COLO668 (cell line): Measurements from ENCODE around the gene ZNF532.
"Not testable (repeated sequence)": the region's sequence is repeated elsewhere in the genome, so short reads cannot be mapped to it uniquely, and the experiment has no call there.

Experiments used
- DNase-seq: peaks from one replicate; lab custom pipeline; 2025; ENCODE audit not compliant: unreplicated experiment; lab: John Stamatoyannopoulos, UW

ZNF532 gene

DNA sequence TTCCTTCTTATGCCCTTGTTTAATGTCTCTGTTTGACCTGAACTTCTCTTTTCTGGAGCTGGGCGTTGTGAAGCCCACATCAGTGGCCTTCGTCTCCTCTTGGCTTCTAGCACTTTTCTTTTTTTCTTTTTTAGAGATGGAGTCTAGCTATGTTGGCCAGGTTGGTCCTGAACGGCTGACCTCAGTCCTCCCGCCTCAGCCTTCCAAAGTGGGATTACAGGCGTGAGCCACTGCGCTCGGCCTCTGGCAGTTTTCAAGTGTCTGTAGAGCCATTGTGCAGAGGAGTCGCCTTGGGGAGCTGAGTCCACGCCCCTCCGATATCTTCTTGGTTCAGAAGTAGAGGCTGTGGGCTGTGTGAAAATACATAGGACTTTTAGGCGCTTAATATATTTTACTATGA, 36.5 kb downstream of the ZNF532 start:
- no peak for DNase-seq

DNA sequence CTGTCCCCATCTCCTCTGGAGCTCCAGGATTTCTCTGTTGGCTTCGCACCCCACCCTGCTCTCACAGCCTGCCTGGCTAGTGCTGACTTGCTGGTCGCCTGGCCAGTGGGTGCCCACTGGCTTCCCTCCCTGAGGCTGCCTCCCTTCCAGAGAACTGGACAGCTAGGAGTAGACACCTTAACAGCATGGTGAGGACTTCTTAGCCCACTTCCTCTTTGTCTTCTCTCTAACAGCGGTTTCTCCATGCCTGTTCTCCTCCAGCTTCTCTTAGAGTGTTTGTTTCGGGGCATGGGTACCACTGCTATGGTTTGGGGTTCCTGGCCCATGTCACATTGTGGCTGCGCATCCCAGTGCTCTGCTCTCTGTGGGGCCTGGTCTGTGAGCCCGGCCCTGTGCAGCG, 37.1 kb downstream of the ZNF532 start:
- DNase-seq, result no peak

DNA sequence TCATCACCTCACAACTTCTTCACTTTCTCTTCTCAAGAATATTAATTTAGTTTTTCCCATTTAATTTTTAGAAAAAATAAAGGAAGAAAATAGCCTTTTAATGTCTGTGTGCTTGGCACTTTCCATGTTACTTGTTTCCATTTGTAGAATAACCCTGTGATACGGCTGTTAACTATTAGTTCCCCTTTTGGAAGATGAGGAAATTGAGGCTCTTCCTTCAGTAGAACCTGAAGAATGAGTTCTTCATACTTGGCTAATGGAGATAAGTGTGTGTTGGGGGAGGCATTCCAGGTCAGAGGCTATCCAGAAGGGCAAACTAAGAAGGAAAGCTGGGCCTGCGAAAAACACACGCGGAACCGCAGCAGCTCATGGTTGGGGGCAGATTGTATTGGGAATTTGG, 38.3 kb downstream of the ZNF532 start:
- no peak for DNase-seq

DNA sequence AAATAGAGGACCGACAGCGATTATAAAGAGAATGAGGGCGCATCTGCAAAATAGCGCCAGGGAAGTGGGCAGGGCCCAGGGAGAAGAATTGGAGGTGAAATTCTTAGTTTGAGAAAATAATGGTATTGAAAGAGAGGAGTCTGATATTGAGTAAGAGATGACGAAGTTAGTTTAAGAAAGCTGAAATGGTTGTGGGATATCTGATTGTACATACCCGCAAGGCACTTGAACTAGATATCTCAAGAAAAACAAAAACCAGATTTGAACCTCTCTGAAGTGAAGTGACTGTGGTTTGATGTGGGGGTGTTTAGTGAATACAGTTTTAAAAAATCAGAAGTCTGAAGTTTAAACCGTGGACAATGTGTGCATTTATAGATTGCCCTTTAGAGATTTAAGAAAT, 38.9 kb downstream of the ZNF532 start:
- DNase-seq, result no peak

DNA sequence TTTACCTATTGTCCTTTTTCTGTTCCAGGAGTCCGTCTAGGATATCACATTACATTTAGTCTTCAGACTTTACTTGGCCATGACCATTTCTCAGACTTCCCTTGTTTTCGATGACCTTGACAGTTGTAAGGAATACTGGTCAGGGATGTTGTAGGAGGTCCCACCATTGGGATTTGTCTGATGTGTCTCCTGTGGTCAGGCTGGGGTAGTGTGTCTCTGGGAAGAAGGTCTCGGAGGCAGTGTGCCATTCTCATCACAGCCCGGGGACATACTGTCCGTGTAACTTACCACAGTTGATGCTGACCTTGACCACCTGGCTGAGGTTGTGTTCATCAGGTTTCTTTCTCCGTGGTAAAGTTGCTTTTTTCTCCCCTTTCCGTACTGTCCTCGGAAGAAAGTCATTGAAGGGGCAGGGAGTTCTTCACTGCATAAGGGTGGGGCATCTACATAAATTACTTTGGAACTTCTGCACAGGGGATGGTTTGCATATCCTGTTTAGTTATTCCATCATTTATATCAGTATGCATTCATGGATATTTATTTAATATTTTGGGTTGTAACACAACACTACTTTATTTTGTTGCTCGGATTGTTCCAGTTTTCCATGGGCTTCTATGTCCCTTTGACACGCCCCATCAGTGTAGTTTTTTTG, 41.2 kb downstream of the ZNF532 start:
- DNase-seq, result no peak

DNA sequence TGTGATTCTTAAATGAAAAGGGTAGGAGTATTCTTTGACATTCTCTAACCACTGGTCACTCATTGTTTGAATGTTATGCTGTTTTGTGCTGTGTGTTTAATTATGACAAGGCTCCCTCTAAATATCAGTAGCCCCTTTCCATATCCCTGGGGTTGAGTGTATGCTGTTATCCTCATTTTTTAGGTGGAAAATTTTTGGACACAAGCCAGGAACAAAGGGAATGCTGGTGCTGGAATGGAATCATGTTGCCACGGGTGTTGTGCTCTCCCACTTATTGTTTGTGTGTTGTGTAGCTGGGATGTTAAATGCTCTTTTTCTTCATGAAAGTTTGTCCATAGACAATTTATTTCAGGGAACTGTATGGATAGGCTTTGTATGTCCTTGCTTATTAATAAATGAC, 43.3 kb downstream of the ZNF532 start:
- DNase-seq, result no peak

DNA sequence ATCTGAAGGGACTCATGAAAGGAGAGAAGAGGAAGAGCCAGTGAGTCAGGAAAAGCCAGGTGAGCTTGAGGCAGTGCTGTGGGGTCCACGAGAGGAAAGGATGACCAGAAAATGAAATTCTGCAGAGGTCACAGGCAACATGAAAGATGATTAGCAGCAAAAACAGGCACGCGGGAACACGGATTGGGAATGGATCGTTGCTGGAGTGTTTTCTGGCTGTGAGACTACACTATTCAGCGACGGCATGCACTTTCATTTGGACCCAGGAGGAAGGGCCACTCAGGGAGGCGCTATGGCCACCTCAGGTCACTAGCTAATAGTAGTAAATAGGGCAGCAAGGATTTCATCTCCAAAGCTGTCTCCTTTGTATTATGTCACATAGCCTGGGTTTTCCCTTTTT, 44.8 kb downstream of the ZNF532 start:
- DNase-seq, result no peak

DNA sequence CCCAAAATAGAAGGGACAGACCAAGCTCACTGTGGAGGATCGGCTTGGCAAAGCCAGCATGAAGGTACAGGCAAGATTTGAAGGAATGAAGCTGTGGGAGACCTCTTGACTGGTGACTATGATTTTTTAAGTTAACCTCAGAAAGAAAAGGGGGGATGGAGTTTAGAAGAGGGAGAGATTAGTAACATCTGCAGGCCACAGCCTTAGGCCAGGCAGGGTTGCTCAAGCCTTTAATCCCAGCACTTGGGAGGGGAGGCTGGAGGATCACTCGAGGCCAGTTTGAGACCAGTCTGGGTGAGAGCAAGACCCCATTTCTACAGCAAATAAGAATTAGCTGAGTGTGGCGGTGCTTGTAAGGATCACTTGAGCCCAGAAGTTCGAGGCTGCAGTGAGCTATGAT, 46.6 kb downstream of the ZNF532 start:
- no peak for DNase-seq

DNA sequence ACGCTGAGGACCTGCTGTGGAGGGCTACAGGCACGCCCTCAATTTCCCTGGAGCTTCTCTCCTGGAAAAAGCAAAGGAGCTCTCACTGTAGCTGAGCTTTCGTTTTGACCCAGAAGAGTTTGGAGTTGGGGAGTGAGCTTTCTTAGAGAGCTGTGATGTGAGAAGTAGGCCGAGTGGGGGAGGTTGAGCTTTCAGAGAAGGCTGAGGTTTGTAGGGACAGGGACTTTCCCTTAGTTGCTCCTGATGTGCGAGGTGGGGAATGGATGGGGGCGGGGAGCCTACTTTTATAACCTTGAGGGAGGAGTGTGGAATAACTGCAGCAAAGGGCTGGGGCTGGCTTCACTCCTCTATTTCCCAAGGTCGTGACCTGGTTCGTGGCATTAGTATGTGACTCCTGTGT, 47.1 kb downstream of the ZNF532 start:
- no peak for DNase-seq

DNA sequence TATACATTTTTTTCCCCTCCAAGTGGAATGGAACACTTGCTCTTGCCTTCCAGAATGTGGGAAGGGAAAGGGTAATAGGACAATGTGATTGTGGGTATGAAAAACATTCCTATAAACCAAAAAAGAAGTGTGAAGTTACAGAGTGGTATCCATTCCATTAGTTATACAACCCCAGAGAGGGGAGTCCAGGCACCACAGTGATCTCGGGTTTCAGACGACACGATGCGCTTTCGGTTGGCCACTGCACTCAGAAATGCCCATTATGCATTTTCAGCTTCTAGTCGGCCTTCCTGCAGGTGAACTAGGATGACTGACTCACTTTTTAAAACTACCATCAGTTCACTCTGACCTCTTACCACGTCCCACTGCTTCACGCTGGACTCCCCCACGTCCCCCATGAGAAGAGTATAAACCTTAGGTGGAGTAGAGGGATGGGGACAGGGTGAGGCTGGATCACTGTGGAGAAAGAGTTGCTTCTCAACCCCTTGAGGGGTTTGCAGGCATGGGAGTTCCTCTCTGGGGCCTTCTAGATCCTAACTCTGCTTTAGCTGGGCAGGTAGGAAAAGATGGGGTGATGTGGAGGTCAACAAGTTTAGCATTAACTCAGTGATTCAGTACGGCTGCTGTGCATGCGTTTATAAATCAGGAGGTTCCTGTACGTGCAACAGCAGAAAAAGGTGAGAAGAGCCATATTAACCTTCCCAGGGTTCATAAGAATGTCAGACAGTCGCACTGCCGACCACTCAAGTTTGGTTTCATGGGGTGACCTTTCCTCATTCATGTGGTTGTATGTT, 50.5 kb downstream of the ZNF532 start:
- no peak for DNase-seq

DNA sequence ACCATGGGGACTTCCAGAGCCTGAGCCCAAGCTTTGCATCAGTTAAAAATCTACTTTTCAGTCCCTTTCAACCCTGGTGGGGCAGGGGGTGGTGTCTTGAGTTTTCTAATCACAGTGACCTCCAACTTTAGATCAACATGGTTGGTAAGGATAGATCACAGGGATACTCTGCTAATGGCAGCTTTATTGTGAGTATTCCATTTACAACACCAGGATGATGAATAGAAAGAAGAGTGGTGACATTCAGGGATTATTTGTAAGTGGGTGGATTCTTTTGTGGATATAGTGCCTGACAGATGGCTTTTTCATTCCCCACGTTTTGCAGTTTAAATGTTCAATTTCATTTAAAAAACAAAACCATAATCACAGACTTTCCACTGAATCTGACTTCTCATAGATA, 51.3 kb downstream of the ZNF532 start:
- DNase-seq, result no peak

DNA sequence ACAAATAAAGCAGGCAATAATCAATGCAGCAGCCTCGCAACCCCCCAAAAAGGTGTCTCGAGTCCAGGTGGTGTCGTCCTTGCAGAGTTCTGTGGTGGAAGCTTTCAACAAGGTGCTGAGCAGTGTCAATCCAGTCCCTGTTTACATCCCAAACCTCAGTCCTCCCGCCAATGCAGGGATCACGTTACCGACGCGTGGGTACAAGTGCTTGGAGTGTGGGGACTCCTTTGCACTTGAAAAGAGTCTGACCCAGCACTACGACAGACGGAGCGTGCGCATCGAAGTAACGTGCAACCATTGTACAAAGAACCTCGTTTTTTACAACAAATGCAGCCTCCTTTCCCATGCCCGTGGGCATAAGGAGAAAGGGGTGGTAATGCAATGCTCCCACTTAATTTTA, 55.3 kb downstream of the ZNF532 start:
- DNase-seq, result not testable (repeated sequence)

DNA sequence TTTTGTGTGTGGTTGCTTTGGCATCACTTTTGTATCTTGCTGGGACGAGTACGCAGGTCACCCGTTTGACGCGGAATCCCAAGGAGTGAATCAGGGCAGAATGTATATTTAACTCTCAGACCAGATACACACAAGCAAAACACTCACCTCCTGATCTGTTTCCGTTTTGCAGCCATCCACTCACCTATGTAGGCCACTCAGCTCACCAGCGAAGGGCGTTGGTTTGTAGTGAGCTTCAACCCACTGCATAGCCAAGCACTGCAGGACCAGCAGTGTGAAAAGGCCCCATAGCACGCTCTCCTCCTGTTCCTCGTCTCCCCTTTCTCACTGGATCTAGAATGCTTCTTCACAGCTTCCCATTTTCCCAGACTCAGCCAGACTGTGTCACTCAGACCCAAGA, 58.3 kb downstream of the ZNF532 start:
- DNase-seq, result no peak

DNA sequence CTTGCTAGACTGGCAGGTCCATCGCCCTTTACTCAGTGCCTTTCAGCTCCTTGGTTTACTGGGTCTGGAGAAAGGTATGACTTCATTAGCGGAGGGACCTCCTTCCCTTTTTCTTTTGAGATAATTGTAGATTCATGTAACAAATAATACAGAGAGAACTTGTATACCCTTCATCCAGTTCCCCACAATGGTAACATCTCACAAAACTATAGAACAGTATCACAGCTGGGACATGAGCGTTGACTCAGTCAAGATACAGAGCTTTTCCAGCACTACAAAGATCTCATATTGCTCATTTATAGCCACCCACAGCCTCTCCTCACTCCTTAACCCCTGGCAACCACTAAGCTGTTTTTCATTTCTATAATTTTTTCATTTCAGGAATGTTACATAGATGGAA, 59.8 kb downstream of the ZNF532 start:
- no peak for DNase-seq

DNA sequence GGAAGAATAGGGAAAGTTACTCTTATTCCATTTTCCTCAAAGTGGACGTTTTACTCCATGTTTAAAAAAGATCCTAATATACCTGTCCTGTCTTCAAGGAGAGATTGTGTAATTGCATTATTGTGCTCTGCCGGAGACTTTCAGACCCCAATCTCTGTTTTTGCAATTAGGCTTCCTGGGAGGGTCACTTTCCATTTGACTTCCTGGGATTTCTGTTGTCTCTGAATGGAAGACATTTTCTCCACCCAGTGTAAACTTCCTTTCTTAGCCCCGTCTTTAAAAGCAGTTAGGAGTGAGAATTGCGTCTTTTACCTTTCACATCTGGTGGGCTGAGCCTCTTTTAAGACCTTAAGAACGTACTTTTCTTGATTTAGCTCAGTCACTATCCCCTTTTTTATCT, 63.0 kb downstream of the ZNF532 start:
- DNase-seq, result no peak

DNA sequence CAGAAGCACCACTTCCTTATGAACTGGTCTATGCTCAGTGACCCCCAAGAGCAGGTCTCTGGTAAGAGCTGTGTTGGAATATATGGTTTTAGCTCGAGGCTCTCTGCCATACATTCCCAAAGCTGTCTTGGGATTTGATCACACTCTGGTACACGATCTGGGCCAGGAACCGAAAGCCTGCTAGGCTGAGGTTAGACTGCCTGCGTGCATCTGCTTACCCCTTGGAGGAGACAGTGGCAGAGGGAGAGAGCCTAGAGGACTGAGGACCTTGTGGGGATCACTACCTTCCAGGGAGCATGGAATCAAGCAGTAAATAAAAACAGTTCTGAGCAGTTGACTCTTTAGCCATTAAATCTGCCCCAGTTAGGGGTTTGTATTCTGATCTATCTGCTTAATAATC, 63.7 kb downstream of the ZNF532 start:
- DNase-seq, result no peak

DNA sequence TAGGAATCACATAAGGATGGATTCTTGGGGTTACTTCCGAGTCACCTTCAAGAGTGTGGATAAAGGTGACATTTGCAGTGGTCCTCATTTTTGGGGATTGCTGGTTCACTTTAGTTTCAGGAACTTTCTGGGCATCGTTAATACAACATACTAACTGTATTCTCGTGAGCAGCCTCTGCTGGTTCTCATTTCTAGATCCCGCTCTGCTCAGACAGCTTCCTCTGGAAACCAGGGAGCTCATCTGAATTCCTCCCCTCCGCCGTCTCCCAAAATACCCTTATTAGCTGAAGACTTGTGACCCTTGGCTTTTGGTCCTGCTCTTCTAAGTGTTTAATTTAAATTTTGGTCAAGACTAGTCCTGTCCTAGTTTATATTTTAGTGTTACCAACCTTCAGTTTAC, 64.5 kb downstream of the ZNF532 start:
- DNase-seq, result no peak

DNA sequence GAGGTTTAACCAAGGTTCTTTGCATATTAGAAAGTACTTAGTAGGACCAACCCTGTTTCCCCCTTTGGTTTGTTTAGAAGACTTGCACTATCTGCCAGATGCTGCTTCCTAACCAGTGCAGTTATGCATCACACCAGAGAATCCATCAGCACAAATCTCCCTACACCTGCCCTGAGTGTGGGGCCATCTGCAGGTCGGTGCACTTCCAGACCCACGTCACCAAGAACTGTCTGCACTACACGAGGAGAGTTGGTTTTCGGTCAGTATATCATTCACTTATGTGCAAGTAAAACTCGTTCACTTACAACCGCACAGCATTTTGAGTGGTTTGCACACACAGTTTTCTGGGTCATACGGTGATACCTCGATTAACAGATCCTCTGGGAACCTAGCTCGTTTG, 69.7 kb downstream of the ZNF532 start:
- DNase-seq, result no peak

DNA sequence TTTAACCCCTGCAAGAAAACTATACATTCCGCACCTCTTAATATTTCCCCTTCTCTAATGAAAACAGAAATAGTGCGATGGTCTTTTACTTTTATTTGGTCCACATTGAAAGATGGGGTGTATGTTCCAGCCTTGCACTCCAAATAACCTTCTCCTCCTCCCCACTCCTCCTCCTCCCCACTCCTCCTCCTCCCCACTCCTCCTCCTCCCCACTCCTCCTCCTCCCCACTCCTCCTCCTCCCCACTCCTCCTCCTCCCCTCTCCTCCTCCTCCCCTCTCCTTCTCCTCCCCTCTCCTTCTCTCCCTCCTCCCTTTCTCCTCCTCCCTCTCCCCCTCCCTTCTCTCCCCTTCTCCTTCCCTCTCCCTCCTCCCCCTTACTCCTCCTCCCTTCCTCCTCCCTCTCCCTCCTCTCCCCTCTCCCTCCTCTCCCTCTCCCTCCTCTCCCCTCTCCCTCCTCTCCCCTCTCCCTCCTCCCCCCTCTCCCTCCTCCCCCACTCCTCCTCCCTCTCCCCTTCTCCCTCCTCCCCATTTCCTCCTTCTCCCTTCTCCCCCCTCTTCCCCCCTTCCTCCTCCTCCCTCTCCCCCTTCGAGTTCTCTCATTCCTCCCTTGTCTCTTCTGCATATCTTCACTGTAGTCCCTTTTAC, 70.4 kb downstream of the ZNF532 start:
- no peak for DNase-seq

DNA sequence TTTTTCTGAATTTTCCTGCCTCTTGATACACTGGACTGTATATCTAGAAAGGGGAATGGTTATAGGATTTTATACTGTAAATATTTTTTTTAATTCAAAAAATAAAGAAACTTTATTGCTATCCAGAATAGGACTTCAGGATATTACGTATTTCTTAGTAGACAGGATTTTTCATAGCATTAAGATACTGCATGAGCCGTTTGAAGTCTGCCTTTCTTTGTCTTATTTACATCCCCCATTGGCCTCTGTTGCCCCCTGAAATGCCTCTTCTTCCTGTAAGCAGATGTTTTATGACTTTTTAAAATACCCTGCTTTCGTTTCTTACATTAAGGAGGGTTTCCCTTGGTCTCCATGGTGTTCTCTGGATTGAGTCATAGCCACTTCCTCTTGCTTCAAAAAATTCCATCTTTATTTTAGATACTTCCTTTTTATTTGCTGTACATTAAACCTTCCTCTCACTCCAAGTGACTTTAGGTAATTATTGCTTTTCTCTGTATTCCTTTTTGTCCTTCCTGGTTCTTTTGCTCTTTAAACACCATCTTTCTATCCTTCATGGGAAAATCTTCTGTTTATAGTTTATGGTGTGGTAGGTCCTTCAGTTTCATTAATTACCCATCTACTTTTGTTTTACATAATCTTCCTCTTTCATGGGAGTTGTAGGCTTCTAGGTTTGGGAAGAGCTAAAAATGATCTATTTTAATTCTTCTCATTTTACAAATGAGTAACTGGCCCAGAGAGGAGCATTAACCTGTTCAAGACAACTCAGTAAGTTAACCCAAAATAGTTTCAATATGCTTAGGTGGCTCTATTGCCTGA, 72.6 kb downstream of the ZNF532 start:
- no peak for DNase-seq

DNA sequence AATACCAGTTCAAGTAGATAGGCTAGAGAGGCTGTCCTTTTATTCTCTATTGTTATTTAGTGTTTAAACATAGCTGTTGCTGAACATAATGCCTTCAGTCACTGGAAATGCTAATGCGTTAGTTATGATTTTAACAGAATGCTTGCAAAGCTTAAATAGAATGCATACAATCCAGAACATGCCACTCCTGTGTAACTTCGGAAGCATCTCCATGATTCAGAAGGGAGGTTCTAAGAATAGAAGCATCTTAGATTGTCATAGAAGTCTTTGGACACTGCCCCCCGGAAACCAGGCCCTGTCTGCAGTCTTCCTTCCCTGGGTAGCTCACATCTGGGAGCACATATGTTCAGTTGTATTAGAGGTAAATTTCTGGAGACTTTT, 73.2 kb downstream of the ZNF532 start:
- no peak for DNase-seq
